Putamen (tissue), 1 donor: ENCODE results near the gene C19orf73.

Experiments used
- DNase-seq: peaks from one replicate; pipeline ENCODE4 v3.0.0-alpha.2; 2016; ENCODE audit warnings: low spot score

C19orf73 gene

DNA sequence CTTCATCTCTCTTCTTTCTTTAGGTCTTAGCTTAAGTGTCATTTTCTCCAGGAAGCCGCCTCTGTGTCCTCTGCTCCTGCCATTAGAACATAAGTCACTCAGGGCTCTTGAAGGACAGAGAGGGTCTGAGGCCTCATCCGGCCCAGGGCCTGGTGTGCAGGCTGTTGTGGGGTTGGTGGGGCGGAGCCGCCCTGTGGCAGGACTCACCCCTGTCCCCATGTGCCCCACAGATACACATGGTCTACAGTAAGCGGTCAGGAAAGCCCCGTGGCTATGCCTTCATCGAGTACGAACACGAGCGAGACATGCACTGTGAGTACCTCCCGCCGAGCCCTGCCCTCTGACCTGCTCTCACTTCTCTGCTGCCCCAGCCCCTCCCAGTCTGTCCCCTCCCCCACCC is 17.8 kb downstream of the C19orf73 start:
- DNase-seq, result no peak

DNA sequence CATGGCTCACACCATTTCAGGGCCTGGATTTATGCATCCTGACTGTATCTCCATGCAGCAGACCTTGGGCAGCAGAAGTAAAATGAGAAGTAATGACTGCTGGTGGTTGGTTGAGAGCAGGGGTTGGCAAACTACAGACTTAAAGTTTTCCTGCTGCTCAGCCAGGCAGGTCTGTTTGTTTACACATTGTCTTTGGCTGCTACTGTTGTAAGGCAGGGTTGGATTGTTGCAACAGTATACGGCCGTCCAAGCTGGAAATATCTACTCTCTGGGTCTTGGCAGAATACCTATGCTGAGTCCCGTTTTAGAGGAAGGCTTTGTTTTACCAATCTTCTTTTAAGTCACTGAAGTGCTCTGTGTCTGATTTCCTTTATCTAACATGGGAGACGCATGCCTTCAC is 20.1 kb downstream of the C19orf73 start:
- DNase-seq, result no peak

DNA sequence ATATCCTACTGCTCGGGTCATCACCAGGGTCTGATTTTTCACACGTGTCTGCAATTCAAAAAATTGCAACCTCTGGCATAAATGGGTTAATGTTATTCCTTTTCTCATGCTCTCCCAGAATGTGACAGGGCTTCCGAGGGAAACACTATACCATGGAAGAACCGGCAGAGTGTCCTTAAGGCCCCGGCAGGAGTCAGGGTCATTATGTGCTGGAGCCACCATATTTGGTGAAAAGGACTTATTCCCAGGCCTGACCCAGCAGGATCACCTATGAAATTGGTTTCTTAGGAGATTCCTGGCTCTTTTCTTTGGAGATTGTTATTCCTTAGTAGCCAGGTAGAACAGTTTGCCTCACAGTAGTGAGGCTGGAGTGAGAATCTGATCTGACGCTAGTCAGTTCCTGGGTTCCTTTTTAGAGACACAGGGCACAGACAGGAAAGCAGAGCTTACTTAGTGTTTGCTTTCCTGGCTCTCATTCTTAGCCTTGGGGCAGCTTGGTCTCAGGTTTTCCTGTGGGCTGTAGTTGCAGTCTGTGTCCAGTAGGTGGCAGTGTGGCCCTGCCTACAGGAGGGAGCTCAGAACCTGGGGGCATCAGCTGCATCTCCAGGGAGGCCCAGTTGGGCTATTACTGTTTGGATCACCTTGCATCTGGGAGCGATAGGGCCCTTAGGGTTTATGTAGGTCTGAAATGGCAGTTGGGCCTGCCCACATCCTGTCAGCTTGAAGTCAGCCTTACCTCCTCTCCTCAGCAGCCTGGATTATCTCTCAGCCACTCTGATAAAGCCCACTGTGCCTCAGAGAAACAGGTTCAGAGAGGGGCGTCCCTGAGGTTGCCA is 21.3 kb downstream of the C19orf73 start:
- DNase-seq, result peak; percentile 63

DNA sequence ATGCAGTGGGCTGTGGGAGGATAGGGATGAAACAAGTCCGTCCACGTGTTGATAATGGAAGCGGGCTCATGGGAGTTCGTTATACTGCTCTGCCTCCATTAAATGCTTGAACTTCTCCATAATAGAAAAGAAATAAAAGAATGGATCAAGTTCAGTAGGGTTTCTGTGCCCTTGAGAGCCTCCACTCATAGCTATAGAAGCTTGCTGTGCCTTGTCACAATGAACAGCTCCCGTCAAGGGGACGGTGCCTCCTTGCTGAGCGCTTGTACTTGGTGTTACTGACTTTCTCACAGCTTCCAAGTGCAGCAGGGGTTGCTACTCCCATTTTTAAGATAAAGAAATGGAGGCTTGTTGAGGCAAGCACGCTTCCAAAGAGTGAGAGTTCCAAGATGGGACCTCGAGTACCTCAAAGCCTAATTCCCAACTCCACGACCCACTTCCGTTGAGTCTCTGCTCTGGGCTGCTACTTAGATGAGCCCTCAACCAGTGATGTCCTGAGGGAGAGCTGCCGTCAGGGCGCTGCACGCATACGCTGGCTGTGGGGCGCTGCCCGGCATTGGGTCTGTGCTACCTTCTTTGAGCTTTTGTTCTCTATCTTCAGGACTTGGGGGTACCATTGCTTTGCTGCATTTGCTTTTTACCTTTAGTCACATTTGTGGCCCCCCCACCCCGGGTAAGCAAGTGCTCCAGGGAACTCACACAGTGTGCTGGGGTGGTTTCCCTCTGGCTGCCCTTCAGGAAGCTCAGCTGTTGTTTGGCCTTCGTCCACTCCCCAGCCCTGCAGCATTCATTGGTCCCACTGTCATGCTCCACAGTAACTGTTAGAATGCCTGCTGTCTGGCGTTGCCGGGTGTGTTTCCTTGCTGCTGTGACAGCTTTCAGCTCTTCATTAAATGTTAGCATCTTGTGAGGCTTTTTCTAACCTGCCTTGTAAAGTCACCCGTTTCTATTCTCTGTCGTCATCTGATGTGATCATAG is 24.1 kb downstream of the C19orf73 start:
- DNase-seq, result no peak

DNA sequence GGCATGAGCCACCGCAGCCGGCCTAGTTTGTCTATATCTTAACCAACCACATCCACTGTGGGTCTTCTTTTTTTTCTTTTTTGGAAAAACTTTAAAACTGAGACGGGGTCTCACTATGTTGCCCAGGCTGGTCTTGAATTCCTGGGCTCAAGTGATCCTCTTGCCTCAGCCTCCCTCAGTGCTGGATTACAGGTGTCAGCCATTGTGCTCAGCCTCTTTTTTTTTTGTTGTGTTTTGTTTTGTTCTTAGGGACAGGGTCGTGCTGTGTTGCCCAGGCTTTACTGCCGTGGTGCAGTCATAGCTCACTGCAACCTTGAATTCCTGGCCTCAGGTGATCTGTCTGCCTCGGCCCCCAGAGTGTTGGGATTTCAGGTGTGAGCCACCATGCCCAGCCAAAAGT is 26.3 kb downstream of the C19orf73 start:
- DNase-seq, result no peak

DNA sequence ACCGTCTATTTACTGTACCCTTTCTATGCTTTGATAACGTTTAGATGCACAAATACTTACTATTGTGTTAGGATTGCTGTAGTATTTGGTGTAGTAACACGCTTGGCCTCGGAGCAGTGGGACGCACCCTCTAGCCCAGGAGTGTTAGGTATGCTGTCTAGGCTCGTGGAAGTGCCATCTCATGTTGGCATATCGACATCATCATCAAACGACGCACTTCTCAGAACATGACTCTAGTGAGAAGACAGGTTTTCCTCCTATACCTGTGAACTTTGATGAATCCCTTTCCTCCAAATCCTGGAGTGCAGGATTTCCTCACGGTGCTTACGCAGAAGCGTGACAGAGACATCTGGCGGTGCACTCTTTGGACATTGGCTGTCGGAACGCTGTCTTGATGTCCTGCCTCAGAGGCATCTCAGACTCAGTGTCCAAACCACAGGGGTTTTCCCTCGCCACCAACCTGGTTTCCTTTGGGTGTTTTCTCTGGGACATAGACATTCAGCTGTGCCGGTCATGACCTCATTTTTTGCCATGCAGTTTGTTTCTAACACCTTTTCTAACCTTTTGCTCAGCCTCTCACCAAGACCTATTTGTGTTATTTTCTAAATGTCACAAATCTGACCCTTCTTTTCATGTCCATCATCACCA is 27.4 kb downstream of the C19orf73 start:
- DNase-seq, result no peak

DNA sequence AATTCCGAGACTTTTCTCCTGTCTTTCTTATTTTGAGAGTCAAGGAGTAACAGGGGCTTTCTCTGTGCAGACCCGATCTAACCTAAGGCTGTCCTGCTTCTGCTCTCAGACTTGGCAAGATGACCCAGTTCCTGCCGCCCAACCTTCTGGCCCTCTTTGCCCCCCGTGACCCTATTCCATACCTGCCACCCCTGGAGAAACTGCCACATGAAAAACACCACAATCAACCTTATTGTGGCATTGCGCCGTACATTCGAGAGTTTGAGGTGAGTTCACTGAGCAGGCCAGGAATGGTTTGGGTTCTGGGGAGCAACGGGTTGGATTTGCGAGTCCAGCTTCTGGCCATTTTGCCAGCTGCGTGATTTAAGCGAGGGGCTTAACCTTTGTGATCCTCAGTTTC is 32.6 kb downstream of the C19orf73 start:
- DNase-seq, result no peak

DNA sequence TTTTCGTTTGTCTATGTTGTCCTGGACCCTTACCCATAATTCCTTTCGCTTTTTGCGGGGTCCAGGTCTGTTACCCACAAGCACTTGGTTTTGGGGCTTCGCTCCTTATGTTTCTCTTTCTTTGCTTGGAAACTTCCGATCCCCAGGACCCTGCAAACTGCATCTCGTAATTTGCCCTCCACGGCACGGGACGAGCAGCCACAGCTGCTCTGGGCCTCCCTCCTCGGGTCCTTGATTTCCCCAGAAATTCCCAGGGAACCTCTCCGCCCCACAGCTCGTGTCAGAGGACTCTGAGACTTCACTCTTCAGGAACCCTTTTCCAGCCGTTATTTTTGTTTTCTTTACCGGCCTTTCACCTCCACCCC is 33.1 kb downstream of the C19orf73 start:
- no peak for DNase-seq

DNA sequence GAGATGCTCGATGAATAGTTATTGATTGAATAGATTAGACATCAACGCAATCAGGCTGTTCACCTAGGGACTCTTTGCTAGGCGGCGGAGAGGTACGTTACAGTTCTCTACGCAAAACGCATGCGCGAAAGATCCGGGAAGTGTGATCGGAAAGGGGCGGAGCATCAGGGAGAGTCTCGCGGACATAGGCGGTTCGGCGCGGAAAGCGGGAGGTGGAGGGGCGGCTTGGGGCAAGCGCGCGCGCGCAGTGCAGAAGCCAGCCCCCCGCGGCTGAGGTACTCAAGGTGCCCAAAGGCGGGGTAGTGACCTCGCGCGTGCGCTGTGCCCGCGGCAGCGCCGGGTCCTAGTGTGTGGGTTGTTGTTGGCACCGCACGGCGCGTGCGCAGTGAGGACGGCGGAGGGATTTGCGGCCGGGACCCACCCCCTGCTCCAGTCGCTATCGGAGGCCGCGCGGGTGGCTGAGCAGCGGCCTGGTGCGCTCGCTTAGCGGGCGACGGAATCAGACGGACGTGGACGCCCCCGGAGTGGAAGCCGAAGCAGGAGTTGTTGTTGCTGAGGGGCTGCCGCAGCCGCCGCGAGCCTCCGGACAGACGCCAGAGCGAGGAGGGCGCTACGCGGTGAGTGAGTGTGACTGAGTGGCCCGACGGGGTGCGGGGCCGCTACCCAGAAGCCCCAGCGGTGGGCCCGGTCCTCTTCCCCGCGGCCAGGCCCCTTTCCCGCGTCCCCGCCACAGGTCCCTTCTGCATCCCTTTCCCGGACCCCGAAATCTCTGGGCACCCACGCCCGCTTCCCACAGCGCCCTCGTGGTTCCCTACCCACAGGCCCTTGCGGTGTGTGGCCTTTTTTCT is 33.7 kb downstream of the C19orf73 start, which contains the start of gene SNRNP70:
Gene SNRNP70 (plus strand): TSS at position 432 of the 848 bp plus-strand sequence. CDS start 964 bp downstream, outside the sequence.
- DNase-seq, result peak; percentile 98

DNA sequence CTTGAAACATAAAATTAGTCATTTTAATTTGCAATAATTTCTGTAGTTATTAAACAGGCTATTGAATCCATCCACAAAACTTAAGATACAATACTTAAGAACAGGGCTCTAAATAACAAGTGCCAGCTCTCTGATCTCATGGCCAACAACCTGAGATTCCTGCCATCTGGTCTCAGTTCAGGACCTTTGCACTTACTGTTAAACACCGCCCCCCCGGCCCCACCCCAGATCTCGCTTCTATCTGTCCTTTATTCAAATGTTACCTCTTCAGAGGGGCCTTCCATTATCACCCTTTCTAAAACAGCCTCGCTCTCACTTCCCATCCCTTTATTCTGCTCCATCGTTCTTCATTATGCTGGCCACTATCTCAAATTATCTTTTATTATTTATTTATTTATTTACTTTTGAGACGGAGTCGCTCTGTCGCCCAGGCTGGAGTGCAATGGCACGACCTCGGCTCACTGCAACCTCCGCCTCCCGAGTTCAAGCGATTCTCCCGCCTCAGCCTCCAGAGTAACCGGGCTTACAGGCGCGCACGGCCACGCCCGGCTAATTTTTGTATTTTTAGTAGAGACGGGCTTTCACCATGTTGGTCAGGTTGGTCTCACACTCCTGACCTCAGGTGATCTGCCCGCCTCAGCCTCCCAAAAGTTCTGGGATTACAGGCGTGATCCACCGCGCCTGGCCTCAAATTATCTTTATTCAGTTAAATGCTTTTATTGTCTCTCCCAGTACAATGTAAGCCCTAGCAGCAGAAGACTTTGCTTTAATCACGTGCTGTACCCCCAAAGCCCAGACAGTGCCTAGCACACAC is 34.5 kb downstream of the C19orf73 start:
- no peak for DNase-seq

DNA sequence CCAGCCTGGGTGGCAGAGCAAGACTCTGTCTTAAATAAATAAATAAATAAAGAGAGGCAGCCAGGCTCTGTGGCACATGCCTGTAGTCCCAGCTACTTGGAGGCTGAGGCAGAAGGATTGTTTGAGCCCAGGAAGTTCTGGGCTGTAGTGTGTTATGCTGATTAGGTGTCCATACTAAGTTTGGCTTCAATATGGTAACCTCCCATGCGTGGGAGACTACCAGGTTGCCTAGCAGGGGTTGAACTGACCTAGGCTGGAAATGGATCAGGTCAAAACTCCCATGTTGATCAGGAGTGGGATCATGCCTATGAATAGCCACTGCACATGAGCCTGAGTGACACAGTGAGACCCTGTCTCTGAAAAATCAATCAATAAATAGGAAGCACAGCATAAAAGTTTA is 37.7 kb downstream of the C19orf73 start:
- no peak for DNase-seq

DNA sequence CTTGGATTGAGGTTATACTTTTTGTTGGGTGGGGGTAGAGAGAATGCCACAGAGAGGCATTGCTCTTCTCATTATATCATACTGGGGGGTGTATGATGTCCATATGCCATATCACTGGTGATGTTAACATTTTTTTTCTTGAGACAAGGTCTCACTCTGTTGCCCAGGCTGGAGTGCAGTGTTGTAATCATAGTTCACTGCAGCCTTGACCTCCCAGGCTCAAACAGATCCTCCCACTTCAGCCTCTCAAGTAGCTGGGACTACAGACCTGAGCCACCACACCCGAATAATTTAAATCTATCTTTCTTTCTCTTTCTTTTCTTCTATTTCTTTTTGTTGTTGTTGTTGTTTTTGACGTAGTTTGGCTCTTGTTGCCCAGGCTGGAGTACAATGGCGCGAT is 38.6 kb downstream of the C19orf73 start:
- DNase-seq, result no peak

DNA sequence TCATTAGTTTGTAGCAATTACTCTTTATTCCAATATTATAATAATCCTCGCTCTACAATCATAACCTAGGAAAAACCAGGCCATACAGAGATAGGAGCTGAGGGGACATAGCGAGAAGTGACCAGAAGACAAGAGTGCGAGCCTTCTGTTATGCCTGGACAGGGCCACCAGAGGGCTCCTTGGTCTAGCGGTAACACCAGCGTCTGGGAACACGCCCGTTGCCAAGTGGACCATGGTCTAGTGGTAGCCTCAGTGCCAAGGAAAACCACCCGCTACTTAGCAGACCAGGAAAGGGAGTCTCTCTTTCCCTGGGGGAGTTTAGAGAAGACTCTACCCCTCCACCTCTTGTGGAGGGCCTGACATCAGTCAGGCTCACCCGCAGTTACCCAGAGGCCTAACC is 44.1 kb downstream of the C19orf73 start:
- DNase-seq, result peak; percentile 25

DNA sequence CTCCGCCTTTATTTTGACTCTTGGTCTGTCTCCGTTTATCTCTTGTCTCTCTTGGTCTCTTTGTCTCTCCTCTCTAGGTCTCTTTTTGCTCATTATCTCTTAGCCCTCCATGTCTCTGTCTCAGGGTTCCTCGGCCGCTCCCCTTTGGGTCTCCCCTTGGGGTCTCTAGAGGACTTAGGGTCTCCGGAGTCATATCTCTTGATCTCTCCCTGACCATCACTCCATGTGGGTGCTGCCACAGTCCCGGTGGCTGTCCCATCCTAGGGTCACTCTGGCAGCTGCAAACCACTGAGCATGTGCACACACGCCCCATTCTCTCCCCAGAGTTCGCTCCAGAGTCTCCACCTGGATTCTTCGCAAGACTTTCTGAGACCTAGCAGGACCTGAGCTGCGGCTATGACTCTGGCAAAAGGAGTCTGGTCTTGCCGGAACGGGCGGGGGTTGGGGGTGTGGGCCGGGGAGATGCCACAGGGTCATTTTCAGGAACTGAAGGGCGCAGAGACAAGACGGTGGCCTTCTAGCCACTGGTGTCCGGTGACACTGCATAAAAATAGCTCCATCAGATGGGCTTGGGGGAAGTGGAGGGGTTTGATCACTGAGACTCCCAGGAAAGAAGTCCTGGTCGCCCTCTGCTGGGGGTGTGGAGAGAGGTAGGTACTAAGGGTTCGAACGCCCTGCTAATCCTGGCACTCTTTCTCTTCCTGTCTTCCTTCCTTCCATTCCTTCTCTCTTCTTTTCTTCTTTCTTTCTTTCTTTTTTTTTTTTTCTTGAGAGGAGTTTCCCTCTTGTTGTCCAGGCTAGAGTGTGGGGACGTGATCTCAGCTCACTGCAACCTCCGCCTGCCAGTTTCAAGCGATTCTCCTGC is 45.2 kb downstream of the C19orf73 start:
- no peak for DNase-seq

DNA sequence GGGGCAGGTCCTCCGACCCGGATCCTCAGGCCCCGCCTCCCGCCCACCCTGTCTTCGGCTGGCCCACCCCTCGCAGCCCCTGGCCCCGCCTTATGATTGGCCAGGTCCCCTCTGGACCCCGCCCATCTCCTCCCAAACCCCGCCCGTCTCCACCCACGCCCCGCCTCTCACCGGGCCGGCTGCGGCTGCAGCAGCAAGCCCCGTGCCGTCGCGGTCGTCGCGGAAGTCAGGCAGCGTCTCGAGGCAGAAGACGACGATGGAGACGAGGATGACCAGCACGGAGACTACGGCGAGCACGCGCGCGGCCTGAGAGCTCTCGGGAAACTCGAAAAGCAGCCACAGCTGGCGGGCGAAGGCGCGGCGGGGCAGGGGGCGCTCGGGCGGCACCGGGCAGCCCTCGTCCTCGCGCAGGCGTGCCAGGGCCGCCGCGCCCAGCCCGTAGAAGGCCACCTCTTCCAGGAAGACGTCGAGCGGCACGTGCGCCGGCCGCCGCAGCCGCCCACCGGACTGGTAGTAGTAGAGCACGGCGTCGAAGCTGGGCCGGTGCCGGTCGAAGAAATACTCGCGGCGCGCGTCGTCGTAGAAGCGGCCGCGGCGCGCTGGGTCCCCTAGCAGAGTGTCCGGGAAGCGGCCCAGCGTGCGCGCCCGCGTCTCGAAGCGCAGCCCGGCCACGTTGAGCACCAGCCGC is 46.9 kb downstream of the C19orf73 start:
- DNase-seq, result no peak

DNA sequence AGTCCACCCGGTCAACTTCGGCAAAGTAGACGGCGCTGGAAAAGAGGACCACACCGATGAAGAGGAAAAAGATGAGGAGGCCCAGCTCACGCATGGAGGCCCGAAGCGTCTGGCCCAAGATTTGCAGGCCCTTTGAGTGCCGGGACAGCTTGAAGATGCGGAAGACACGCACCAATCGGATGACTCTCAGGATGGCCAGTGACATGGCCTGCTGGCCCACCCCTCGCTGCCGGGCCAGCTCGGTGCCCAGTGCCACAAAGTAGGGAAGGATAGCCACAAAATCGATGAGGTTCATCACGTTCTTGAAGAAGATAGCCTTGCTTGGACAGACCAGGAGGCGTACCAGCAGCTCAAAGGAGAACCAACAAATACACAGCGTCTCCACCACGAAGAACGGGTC is 48.5 kb downstream of the C19orf73 start:
- DNase-seq, result no peak

DNA sequence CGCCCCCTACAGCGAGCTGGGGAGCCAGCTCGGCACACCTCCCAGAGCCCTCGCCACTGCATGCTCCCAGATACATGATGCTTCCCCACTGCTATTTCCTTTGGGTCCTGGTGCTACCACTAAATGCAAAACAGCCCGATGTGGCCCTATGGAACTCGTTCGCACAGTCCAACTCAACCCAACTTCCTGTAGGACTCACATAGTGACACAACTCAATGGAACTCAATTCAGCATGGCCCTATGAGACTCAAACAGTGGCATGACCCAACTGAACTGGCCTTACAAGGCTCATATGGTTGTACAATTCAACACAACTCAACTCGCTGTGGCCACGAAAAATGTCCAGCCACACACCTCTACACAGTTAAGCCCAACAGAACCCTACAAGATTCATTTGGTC is 49.9 kb downstream of the C19orf73 start:
- DNase-seq, result no peak
